SU-DHL-6 (cell line): Measurements from ENCODE around the gene CATSPER3.

Experiments used
- H2AFZ ChIP-seq: fragments of 200-600 bp; sonication (generic); 2 replicates; pipeline ENCODE4 v1.6.1; 2014; ENCODE audit warnings: low read depth, mild to moderate bottlenecking, moderate library complexity, mixed read lengths, antibody characterized with exemption, low read length; ENCODE audit not compliant: severe bottlenecking
- H3F3A ChIP-seq: fragments of 200-600 bp; shearing (Covaris generic); 2 replicates; pipeline ENCODE4 v1.6.0; 2016; ENCODE audit warnings: antibody characterized with exemption, mild to moderate bottlenecking; ENCODE audit not compliant: insufficient read depth
- H3K27ac ChIP-seq: fragments of 200-600 bp; sonication (generic); 2 replicates; pipeline ENCODE4 v1.5.1; 2016; ENCODE audit warnings: low read depth, mild to moderate bottlenecking, low read length, moderate library complexity, mixed read lengths
- H3K27me3 ChIP-seq: fragments of 200-600 bp; sonication (generic), shearing (Covaris generic); 2 replicates; pipeline ENCODE4 v1.6.0; 2014; ENCODE audit warnings: mild to moderate bottlenecking, low read length
- H3K36me3 ChIP-seq: fragments of 200-600 bp; sonication (generic); 2 replicates; pipeline ENCODE4 v1.6.1; 2014; ENCODE audit warnings: mild to moderate bottlenecking, low read length, mixed read lengths
- H3K4me2 ChIP-seq: fragments of 300-600, 200-600 bp; shearing (Covaris generic), sonication (generic); 2 replicates; pipeline ENCODE4 v1.6.0; 2014; ENCODE audit warnings: low read length, low read depth, mild to moderate bottlenecking; ENCODE audit not compliant: poor library complexity, severe bottlenecking
- H3K4me3 ChIP-seq: fragments of 200-600 bp; sonication (generic); 2 replicates; pipeline ENCODE4 v1.5.1; 2014; ENCODE audit warnings: antibody characterized with exemption, low read length, mild to moderate bottlenecking, mixed read lengths; ENCODE audit not compliant: insufficient read depth, poor library complexity, severe bottlenecking
- H3K79me2 ChIP-seq: fragments of 200-600 bp; sonication (generic); 2 replicates; pipeline ENCODE4 v1.6.1; 2014; ENCODE audit warnings: mild to moderate bottlenecking, low read length, moderate library complexity; ENCODE audit not compliant: insufficient read depth
- H3K9ac ChIP-seq: fragments of 200-600 bp; sonication (generic); 2 replicates; pipeline ENCODE4 v1.7.0; 2014; ENCODE audit warnings: mild to moderate bottlenecking, low read length
- H3K9me2 ChIP-seq: fragments of 200-600 bp; sonication (generic); replicated peaks from 2 replicates; pipeline ENCODE4 v1.6.1; 2014; ENCODE audit warnings: low read length; ENCODE audit not compliant: insufficient read depth
- H3K9me3 ChIP-seq: fragments of 200-600 bp; sonication (generic); 2 replicates; pipeline ENCODE4 v1.6.1; 2014; ENCODE audit warnings: low read length, mixed read lengths; ENCODE audit not compliant: insufficient read depth
- H4K20me1 ChIP-seq: fragments of 200-600 bp; sonication (generic); 2 replicates; pipeline ENCODE4 v1.6.1; 2014; ENCODE audit warnings: low read depth, mild to moderate bottlenecking, antibody characterized with exemption, low read length, moderate library complexity, mixed read lengths
- EZH2phosphoT487 ChIP-seq: fragments of 200-600 bp; sonication (generic), shearing (Covaris generic); conservative IDR thresholded peaks from 2 replicates; pipeline ENCODE4 v1.6.1; 2018; ENCODE audit warnings: mild to moderate bottlenecking, antibody characterized with exemption, low read length, moderate library complexity, mixed read lengths
- TF ChIP-seq, protein P1 (sequence below): fragments of 200-600 bp; sonication (generic); IDR thresholded peaks from one replicate; pipeline ENCODE4 v1.5.1; 2017; ENCODE audit warnings: antibody characterized with exemption, mild to moderate bottlenecking, low read length, moderate library complexity; ENCODE audit not compliant: insufficient read depth, poor library complexity, severe bottlenecking

The CATSPER3 gene

DNA sequence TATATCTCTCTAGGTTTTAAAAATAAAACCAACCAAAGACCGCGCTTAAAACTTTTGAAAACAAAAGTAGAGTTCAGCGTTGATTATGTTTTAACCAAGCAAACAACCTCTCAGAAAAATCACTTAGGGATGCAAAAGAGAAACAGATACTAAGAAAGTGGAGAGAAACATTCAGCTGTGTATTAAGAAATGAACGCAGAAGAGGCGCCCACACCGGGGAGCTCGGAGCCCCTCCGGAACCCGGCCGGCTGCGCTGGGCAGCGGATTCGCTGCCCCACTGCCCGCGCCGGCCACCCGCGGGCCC lies 64.9 kb downstream of the CATSPER3 start:
- Histone ChIP-seq H2AFZ (no peak overlapping the region), H3K27ac (peak overlapping the region; percentile 50; the same call in 1 of the 2 replicates), H3K4me3 (peak overlapping the region; percentile 90), H4K20me1 (no peaks in the 10 kb centered on the region), H3K79me2 (peaks cover 18% of the 10 kb centered on the region), H3K4me2 (peak overlapping the region; percentile 65), H3F3A (no peaks in the 10 kb centered on the region; the same call in 1 of the 2 replicates), H3K27me3 (no peaks in the 10 kb centered on the region), H3K9me2 (no peaks in the 10 kb centered on the region), H3K9me3 (no peaks in the 10 kb centered on the region), H3K9ac (peak overlapping the region; percentile 84), H3K36me3 (no peaks in the 10 kb centered on the region)
- TF ChIP-seq, protein P1, sequence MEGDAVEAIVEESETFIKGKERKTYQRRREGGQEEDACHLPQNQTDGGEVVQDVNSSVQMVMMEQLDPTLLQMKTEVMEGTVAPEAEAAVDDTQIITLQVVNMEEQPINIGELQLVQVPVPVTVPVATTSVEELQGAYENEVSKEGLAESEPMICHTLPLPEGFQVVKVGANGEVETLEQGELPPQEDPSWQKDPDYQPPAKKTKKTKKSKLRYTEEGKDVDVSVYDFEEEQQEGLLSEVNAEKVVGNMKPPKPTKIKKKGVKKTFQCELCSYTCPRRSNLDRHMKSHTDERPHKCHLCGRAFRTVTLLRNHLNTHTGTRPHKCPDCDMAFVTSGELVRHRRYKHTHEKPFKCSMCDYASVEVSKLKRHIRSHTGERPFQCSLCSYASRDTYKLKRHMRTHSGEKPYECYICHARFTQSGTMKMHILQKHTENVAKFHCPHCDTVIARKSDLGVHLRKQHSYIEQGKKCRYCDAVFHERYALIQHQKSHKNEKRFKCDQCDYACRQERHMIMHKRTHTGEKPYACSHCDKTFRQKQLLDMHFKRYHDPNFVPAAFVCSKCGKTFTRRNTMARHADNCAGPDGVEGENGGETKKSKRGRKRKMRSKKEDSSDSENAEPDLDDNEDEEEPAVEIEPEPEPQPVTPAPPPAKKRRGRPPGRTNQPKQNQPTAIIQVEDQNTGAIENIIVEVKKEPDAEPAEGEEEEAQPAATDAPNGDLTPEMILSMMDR: no peak
- TF ChIP-seq EZH2phosphoT487: no peak

DNA sequence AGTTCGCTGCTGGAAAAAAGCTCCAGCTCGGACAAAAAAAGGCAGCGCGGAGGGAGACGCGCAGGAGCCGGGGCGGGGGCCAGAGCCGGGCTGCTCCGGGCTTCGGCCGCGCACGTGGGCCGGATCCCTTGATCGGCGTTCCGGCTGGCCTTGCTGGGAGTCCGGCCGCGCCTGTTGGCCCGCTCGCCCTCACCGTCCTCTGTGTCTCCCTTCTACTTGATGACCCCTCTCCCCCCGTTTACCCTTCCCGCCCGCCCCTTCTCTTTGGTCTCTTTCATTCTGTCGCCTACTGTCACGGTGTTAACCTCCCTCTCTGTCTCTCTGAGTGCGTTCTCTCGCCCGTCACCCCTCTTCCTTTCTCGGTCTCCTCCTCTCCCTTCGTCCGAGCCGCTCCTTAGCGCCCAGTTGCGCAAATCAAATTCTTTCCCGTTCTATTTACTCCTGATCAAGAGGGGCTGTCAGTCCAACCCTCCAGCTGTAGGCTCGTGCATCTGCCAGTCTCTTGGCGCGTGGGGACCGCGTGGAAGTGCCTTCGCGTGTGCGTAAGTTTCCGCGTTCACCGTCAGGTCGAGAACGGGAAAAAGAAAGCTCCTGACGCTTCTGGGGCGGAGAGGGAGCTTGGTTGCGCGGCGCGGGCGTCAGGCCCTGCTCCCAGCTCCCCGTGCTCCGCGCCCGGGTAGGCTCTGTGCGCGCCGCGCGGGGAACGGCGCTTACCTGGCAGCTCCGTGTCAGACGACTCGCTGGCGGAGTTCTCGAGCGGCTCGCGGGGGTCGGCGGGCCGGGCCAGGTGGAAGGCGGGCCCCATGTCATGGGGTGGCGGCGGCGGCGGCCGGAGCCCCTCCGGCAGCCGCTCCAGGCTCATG lies 65.5 kb downstream of the CATSPER3 start:
- TF ChIP-seq, protein P1: no peak
- TF ChIP-seq EZH2phosphoT487: no peak
- peaks cover 18% of the 10 kb centered on the region for H3K79me2 ChIP-seq
- H3K4me3 ChIP-seq: peak overlapping the region; percentile 90
- no peaks in the 10 kb centered on the region for H4K20me1 ChIP-seq
- peak overlapping the region; percentile 88 for H2AFZ ChIP-seq
- H3K27ac ChIP-seq: peak overlapping the region; percentile 50
- no peaks in the 10 kb centered on the region for H3K36me3 ChIP-seq
- H3K9me2 ChIP-seq: no peaks in the 10 kb centered on the region
- H3K9ac ChIP-seq: peak overlapping the region; percentile 84
- peak overlapping the region; percentile 65 for H3K4me2 ChIP-seq
- no peaks in the 10 kb centered on the region; the same call in 1 of the 2 replicates for H3F3A ChIP-seq
- H3K9me3 ChIP-seq: no peaks in the 10 kb centered on the region
- no peaks in the 10 kb centered on the region for H3K27me3 ChIP-seq

DNA sequence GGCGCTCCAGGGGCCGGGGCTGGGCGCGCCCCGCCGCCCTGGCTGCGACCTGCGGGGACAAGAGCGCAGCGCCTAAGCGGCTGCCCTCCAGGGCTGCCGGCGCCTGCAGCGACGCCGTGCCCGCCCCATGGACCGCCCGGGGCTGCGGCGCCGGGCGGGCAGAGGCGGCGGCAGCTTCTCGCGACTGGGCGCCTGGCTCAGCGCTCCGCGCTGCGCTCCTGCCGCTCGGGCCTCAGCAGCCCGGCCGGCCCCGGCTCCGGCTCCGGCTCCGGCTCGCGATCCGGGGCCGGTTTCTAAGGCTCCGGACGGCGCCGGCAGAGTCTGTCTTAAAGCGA lies 66.2 kb downstream of the CATSPER3 start, which contains the start of gene PITX1:
TSS of gene PITX1 (minus strand) at position 328 of the 335 bp plus-strand sequence. CDS start 347 bp downstream, outside the sequence.
- Histone ChIP-seq H3K9ac (peak within 1 kb of the TSS; percentile 84), H3F3A (no peaks in the 10 kb centered on the region; the same call in 1 of the 2 replicates), H2AFZ (peak within 1 kb of the TSS; percentile 88), H3K79me2 (peaks cover 18% of the 10 kb centered on the region), H3K4me3 (peak within 1 kb of the TSS; percentile 90), H3K4me2 (peak within 1 kb of the TSS; percentile 65), H3K36me3 (no peaks in the 10 kb centered on the region), H3K9me3 (no peaks in the 10 kb centered on the region), H4K20me1 (no peaks in the 10 kb centered on the region), H3K27ac (peak within 1 kb of the TSS; percentile 50), H3K27me3 (no peaks in the 10 kb centered on the region), H3K9me2 (no peaks in the 10 kb centered on the region)
- TF ChIP-seq, protein P1: no peak
- TF ChIP-seq EZH2phosphoT487: no peak
